Naive thymus-derived CD4-positive, alpha-beta T cell (primary cell): Measurements from ENCODE around the gene TMOD1. TPM values are rescaled to one million over a fixed set of nuclear protein-coding genes. Genes with fewer than 3 reads are reported as not detected.
"Not testable (repeated sequence)": the region's sequence is repeated elsewhere in the genome, so short reads cannot be mapped to it uniquely, and the experiment has no call there.

Experiments used
- ATAC-seq: fragments of 150-1000 bp; cut with Tn5 transposase; 2 replicates; pipeline ENCODE4 v1.10.0; 2021; ENCODE audit warnings: mild to moderate bottlenecking, moderate library complexity
- CTCF ChIA-PET: fragments of 350-600 bp; sonication (Branson Sonifier 250); formaldehyde crosslinking; loops from one replicate; lab custom pipeline; 2021; ENCODE audit warnings: antibody characterized with exemption; lab: Charles Lee
- POLR2A ChIA-PET: fragments of 350-600 bp; sonication (Branson Sonifier 250); formaldehyde crosslinking; loops from one replicate; lab custom pipeline; 2021; ENCODE audit warnings: antibody characterized with exemption, inconsistent platforms; lab: Charles Lee
- DNase-seq, 9 donors: peaks; one replicate each; pipeline versions ENCODE4 v3.0.0 to v3.0.0-alpha.2; 2020 to 2022; ENCODE audit warnings: mixed read lengths in 1 of 9
- H3K27ac ChIP-seq: one replicate; pipeline ENCODE4 v1.7.0; 2013; ENCODE audit warnings: mild to moderate bottlenecking, low read depth, low read length, moderate library complexity
- H3K27me3 ChIP-seq, 2 donors: one replicate each; pipeline ENCODE4 v1.7.0; 2013; ENCODE audit warnings: low read length in 2 of 2, mild to moderate bottlenecking in 2 of 2, moderate library complexity in 2 of 2; ENCODE audit not compliant: control insufficient read depth in 2 of 2, insufficient read depth in 2 of 2
- H3K36me3 ChIP-seq, 3 experiments: 1 replicate in 2 of 3; 2 replicates in 1 of 3; pipeline ENCODE4 v1.7.0; 2013; ENCODE audit warnings: low read length in 3 of 3, mild to moderate bottlenecking in 3 of 3, moderate library complexity in 1 of 3; ENCODE audit not compliant: insufficient read depth in 3 of 3, control insufficient read depth in 2 of 3
- H3K4me1 ChIP-seq, 2 donors: one replicate each; pipeline ENCODE4 v1.7.0; 2013; ENCODE audit warnings: low read length in 2 of 2, mild to moderate bottlenecking in 2 of 2, moderate library complexity in 1 of 2; ENCODE audit not compliant: control insufficient read depth in 2 of 2, insufficient read depth in 2 of 2
- H3K4me3 ChIP-seq: 2 replicates; pipeline ENCODE4 v1.7.0; 2013; ENCODE audit warnings: mild to moderate bottlenecking, low read length
- H3K9me3 ChIP-seq, 3 experiments: 1 replicate in 2 of 3; 2 replicates in 1 of 3; pipeline ENCODE4 v1.7.0; 2013; ENCODE audit warnings: low read length in 3 of 3; ENCODE audit not compliant: control insufficient read depth in 2 of 3
- H3K27ac Mint-ChIP-seq, 9 donors: one replicate each; pipeline ENCODE4 v1.8.0; 2020 to 2022; ENCODE audit warnings: mixed read lengths in 9 of 9, mild to moderate bottlenecking in 8 of 9, moderate library complexity in 5 of 9, inconsistent platforms in 2 of 9
- H3K27me3 Mint-ChIP-seq, 5 donors: one replicate each; pipeline ENCODE4 v1.8.0; 2021 to 2022; ENCODE audit warnings: mixed read lengths in 5 of 5, mild to moderate bottlenecking in 1 of 5
- H3K36me3 Mint-ChIP-seq, 5 donors: one replicate each; pipeline ENCODE4 v1.8.0; 2020 to 2022; ENCODE audit warnings: mixed read lengths in 5 of 5, mild to moderate bottlenecking in 3 of 5, inconsistent platforms in 1 of 5
- H3K4me1 Mint-ChIP-seq, 7 donors: one replicate each; pipeline ENCODE4 v1.8.0; 2020 to 2022; ENCODE audit warnings: mixed read lengths in 7 of 7, mild to moderate bottlenecking in 3 of 7, inconsistent platforms in 1 of 7
- H3K4me3 Mint-ChIP-seq, 10 donors: one replicate each; pipeline ENCODE4 v1.8.0; 2020 to 2022; ENCODE audit warnings: mild to moderate bottlenecking in 10 of 10, mixed read lengths in 10 of 10, moderate library complexity in 6 of 10, inconsistent platforms in 2 of 10
- H3K9me3 Mint-ChIP-seq, 11 donors: one replicate each; pipeline ENCODE4 v1.8.0; 2020 to 2022; ENCODE audit warnings: mixed read lengths in 11 of 11, mild to moderate bottlenecking in 4 of 11, inconsistent platforms in 1 of 11, moderate library complexity in 1 of 11
- intact Hi-C, 2 donors: fragments of 100-400 bp; cut with micrococcal nuclease; formaldehyde crosslinking; loops; one replicate each; pipeline ENCODE4 v1.15.1; 2023
- polyA plus RNA-seq, 2 donors: library from polyadenylated mRNA; unstranded; fragments of 300-500 nt; fragmentation: Illumina TruSeq; gene quantifications; one replicate each; pipeline ENCODE4 v1.2.3, GENCODE V29; 2021
- total RNA-seq, 6 experiments: library from RNA in 5 of 6; stranded (reverse) in 5 of 6; gene quantifications; 1 replicate in 5 of 6; 2 replicates in 1 of 6; pipeline ENCODE4 v1.2.3 and lab custom pipeline; 2021 to 2026

TMOD1 gene
- total RNA-seq, result 1 to 10 TPM in 4 of 5 experiments, under 1 TPM in 1; 0.68 to 1.4 (median 1.1) TPM
- 1 to 10 TPM in 1 of 2 donors, under 1 TPM in 1; 0.76 to 1.7 TPM for polyA plus RNA-seq
- total RNA-seq (lab: John Stamatoyannopoulos, UW), result 2.3 reads per million, percentile 11 among the genes with 10 or more reads in this experiment

DNA sequence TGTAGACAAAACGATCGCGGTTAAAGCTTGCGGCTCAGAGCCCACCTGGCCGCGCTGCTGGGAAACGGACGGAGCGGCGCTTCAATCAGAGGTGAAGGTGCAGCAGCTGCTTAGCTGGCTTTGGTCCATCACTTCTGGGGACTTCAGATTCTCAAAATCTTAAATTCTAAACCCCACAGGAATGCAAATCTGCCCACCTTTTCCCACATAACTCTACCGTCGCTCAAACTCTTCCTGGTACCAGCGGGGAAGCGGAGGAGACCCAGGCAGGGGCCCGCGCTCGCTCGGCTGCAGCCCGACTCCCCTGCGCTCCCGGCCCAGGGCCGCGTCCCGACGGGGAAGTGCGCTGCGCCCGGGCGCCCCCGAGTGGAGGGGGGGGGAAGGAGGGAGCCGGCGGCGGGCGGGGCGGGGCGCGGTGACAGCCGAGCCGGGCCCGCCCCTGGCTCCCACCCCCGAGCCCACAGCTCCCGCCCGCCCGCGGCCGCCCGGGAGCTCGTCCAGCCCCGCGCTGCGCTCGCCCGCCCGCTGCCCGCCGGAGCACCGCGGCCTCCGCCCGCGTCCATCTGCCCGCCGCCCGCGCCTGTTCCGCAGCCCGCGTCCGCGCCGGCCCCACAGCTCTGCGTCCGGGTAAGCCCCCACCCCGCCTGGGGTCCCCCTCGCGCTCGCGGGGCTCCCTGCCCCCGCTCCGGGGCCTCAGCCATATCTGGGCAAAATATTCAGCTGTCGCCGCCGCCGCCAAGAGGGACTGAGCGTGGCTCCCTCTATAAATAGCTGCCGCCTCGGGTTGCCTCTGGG, at the start of gene TMOD1:
TMOD1 (plus strand) TSS at position 490 of the 795 bp plus-strand sequence. CDS start 22,523 bp downstream, outside the sequence.
- peaks cover 6 to 26% (median 16%) of the 10 kb centered on the region in 7 donors for H3K4me1 Mint-ChIP-seq
- peaks cover 0 to 11% (median 6%) of the 10 kb centered on the region in 11 donors for H3K9me3 Mint-ChIP-seq
- POLR2A ChIA-PET, result no interaction called here
- intact Hi-C loops, result loop anchor here (2.0 to 5.0 kb wide), 2 partner anchors 89 to 91 kb away; partner anchors contain the start of gene TDRD7 (in 1 of the 2)
- DNase-seq (peak in 3 of 9 donors; percentile 7 to 67 (median 25)), ATAC-seq (peak; percentile 80)
- H3K9me3 ChIP-seq, result no peaks in the 10 kb centered on the region
- H3K27ac ChIP-seq, result no peak within 1 kb of the TSS
- peaks cover 5 to 14% (median 9%) of the 10 kb centered on the region in 5 donors for H3K36me3 Mint-ChIP-seq
- peaks cover 0 to 9% of the 10 kb centered on the region in 2 donors for H3K4me1 ChIP-seq
- CTCF ChIA-PET, result no interaction called here
- peak within 1 kb of the TSS; percentile 73 to 85 (median 78) for H3K4me3 Mint-ChIP-seq
- H3K27me3 Mint-ChIP-seq, result peaks cover 44 to 56% (median 47%) of the 10 kb centered on the region in 5 donors
- H3K4me3 ChIP-seq, result peak within 1 kb of the TSS; percentile 24
- peaks cover 4 to 5% of the 10 kb centered on the region in 2 donors for H3K27me3 ChIP-seq
- H3K36me3 ChIP-seq, result peaks cover 0 to 4% (median 0%) of the 10 kb centered on the region in 3 experiments
- H3K27ac Mint-ChIP-seq, result no peak within 1 kb of the TSS

DNA sequence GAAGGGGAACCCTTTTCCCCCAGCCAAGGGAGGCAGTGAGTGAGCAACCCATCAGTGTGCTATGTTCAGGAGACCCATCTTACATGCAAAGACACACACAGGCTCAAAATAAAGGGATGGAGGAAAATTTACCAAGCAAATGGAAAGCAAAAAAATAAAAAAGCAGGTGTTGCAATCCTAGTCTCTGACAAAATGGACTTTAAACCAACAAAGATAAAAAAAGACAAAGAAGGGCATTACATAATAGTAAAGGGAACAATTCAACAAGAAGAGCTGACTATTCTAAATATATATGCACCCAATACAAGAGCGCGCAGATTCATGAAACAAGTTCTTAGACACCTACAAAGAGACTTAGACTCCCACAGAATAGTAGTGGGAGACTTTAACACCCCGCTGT, 47.9 kb upstream of the TMOD1 start:
- ATAC-seq, H3K9me3 ChIP-seq, H3K27me3 ChIP-seq, H3K36me3 ChIP-seq, CTCF ChIA-PET, H3K4me1 ChIP-seq, H3K4me3 Mint-ChIP-seq, H3K27me3 Mint-ChIP-seq, H3K4me1 Mint-ChIP-seq, H3K27ac ChIP-seq, H3K4me3 ChIP-seq, intact Hi-C loops, H3K27ac Mint-ChIP-seq, POLR2A ChIA-PET, DNase-seq: not testable (repeated sequence)
- peaks cover 22 to 69% (median 54%) of the 10 kb centered on the region in 5 donors for H3K36me3 Mint-ChIP-seq
- H3K9me3 Mint-ChIP-seq, result peaks cover 0 to 17% (median 9%) of the 10 kb centered on the region in 11 donors

DNA sequence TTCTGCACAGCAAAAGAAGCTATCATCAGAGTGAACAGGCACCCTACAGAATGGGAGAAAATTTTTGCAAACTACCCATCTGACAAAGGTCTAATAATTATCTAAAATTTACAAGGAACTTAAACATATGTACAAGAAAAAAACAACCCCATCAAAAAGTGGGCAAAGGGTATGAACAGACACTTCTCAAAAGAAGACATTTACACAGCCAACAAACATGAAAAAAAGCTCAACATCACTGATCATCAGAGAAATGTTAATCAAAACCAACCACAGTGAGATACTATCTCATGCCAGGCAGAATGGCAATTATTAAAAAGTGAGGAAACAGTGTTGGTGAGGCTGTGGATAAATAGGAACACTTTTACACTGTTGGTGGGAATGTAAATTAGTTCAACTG, 44.6 kb upstream of the TMOD1 start:
- H3K27ac ChIP-seq, POLR2A ChIA-PET, H3K4me1 ChIP-seq, H3K27ac Mint-ChIP-seq, H3K4me3 Mint-ChIP-seq, H3K36me3 ChIP-seq, H3K4me1 Mint-ChIP-seq, intact Hi-C loops, H3K27me3 Mint-ChIP-seq, ATAC-seq, CTCF ChIA-PET, H3K27me3 ChIP-seq, H3K9me3 ChIP-seq, DNase-seq, H3K4me3 ChIP-seq: not testable (repeated sequence)
- Mint-ChIP-seq H3K36me3 (peaks cover 14 to 58% (median 38%) of the 10 kb centered on the region in 5 donors), H3K9me3 (peaks cover 0 to 17% (median 9%) of the 10 kb centered on the region in 11 donors)

- no peaks in the 10 kb centered on the region for H3K9me3 ChIP-seq
- peaks cover 13 to 53% (median 21%) of the 10 kb centered on the region in 5 donors for H3K36me3 Mint-ChIP-seq
- H3K9me3 Mint-ChIP-seq, result peaks cover 0 to 15% (median 4%) of the 10 kb centered on the region in 11 donors
- no peaks in the 10 kb centered on the region for H3K27me3 ChIP-seq
- H3K4me1 Mint-ChIP-seq, result peaks cover 0 to 5% (median 0%) of the 10 kb centered on the region in 7 donors
- no peak for DNase-seq
- H3K27ac ChIP-seq, result no peak overlapping the region
- no peaks in the 10 kb centered on the region for H3K36me3 ChIP-seq
- ATAC-seq, result no peak
- no peaks in the 10 kb centered on the region for H3K4me1 ChIP-seq
- H3K4me3 ChIP-seq, result no peak overlapping the region
- no peak overlapping the region for H3K27ac Mint-ChIP-seq
- ChIA-PET CTCF (interaction anchor here (1.2 kb wide), 1 partner anchor 139 kb away, joined by 3 read pairs; no protein-coding TSS in a partner anchor), POLR2A (interaction anchor here (0.6 kb wide), 1 partner anchor 449 kb away, joined by 6 read pairs; no protein-coding TSS in a partner anchor)
- intact Hi-C loops, result no loop called here
- H3K27me3 Mint-ChIP-seq, result no peaks in the 10 kb centered on the region
- H3K4me3 Mint-ChIP-seq, result no peak overlapping the region
Observed at GRCh38 chr9:97459326-97459725, 42.1 kb upstream of the TMOD1 start.

DNA sequence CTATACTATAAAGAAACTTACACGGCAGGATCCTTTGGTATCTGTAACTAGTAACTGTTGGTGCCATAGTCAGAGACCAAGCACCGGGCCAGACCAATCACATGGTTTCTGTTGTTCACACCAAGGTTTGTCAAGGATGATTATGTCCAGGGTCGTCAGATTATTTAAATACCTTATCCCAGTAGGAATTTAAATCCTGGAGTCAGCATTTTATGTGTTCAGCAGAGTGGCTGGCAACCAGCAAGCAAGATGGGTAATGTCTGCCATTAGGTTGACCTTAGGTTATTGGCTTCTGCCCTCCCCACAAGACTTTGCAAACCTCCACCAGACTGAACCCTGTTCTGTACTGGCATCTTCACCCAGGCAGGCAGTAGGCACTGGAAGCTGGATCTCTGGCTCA, 39.3 kb upstream of the TMOD1 start:
- Histone ChIP-seq H3K9me3 (no peaks in the 10 kb centered on the region), H3K27me3 (no peaks in the 10 kb centered on the region), H3K36me3 (peaks cover 0 to 11% (median 0%) of the 10 kb centered on the region in 3 experiments), H3K4me3 (no peak overlapping the region), H3K27ac (no peak overlapping the region), H3K4me1 (no peaks in the 10 kb centered on the region)
- H3K9me3 Mint-ChIP-seq, result no peaks in the 10 kb centered on the region
- peaks cover 6 to 52% (median 14%) of the 10 kb centered on the region in 5 donors for H3K36me3 Mint-ChIP-seq
- ATAC-seq (no peak), DNase-seq (no peak)
- no peak overlapping the region for H3K27ac Mint-ChIP-seq
- CTCF ChIA-PET, result interaction anchor here (1.2 kb wide), 1 partner anchor 154 kb away, joined by 4 read pairs; no protein-coding TSS in a partner anchor
- intact Hi-C loops, result no loop called here
- H3K4me3 Mint-ChIP-seq, result no peak overlapping the region
- no peaks in the 10 kb centered on the region for H3K27me3 Mint-ChIP-seq
- peaks cover 0 to 6% (median 0%) of the 10 kb centered on the region in 7 donors for H3K4me1 Mint-ChIP-seq
- POLR2A ChIA-PET, result no interaction called here

DNA sequence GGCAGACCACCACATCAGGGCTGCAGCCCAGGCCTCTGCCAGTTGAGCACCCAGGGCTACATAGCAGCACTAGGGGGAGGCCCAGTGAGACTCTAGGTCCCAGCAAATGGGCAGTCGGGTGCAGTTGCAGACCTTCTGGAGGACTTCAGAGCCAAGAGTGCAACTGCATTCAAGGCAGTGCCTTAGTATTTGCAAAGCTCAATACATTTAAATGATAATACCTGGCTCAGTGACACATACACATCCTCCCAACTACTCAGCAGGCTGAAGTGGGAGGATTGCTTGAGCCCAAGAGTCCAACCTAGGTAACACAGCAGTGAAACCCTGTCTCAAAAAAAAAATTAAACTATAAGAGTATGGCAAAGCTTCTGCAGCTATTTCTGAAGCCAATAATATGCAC, 38.6 kb upstream of the TMOD1 start:
- Histone ChIP-seq H3K4me3 (no peak overlapping the region), H3K4me1 (no peaks in the 10 kb centered on the region), H3K27me3 (no peaks in the 10 kb centered on the region), H3K9me3 (no peaks in the 10 kb centered on the region), H3K27ac (no peak overlapping the region), H3K36me3 (peaks cover 0 to 13% (median 0%) of the 10 kb centered on the region in 3 experiments)
- peaks cover 0 to 6% (median 0%) of the 10 kb centered on the region in 7 donors for H3K4me1 Mint-ChIP-seq
- no peak overlapping the region for H3K4me3 Mint-ChIP-seq
- POLR2A ChIA-PET, result no interaction called here
- intact Hi-C loops, result no loop called here
- H3K9me3 Mint-ChIP-seq, result no peaks in the 10 kb centered on the region
- H3K36me3 Mint-ChIP-seq, result peaks cover 6 to 59% (median 14%) of the 10 kb centered on the region in 5 donors
- CTCF ChIA-PET, result interaction anchor here (0.6 kb wide), 1 partner anchor 591 kb away, joined by 3 read pairs; no protein-coding TSS in a partner anchor
- no peak for DNase-seq
- H3K27me3 Mint-ChIP-seq, result no peaks in the 10 kb centered on the region
- no peak overlapping the region for H3K27ac Mint-ChIP-seq
- ATAC-seq, result no peak
